ENCODE results near the gene KLHL22. TPM values are rescaled to one million over a fixed set of nuclear protein-coding genes. Genes with fewer than 3 reads are reported as not detected.

Gene KLHL22
- total RNA-seq, 1 donor from 2014 or later, result 14.3 TPM

GRCh38 chr22:20503816-20504215 lies 8.2 kb upstream of the KLHL22 start:
- peaks cover 5% of the 10 kb centered on the region for H3F3A ChIP-seq (ENCODE audit: low read depth)
- peaks cover 13% of the 10 kb centered on the region for H3K79me2 ChIP-seq (ENCODE audit: low read depth)
- H3K4me1 ChIP-seq, result peaks cover 6% of the 10 kb centered on the region
- peak overlapping the region; percentile 37 for H3K27ac Mint-ChIP-seq
- no peaks in the 10 kb centered on the region for H3K9me3 Mint-ChIP-seq
- H3K4me1 Mint-ChIP-seq, result peaks cover 14% of the 10 kb centered on the region
- peak overlapping the region; percentile 27 for H3K4me3 Mint-ChIP-seq
- no peak overlapping the region for H3K27ac ChIP-seq
- H2AFZ ChIP-seq (replicated peaks), result no peak overlapping the region
- no peaks in the 10 kb centered on the region for H3K27me3 ChIP-seq
- no peak overlapping the region for H3K4me2 ChIP-seq
- no peak overlapping the region for H3K9ac ChIP-seq
- peaks cover 7% of the 10 kb centered on the region for H4K20me1 ChIP-seq (ENCODE audit: low read depth)
- no peaks in the 10 kb centered on the region for H3K9me3 ChIP-seq (ENCODE audit: low read depth)
- DNase-seq (ENCODE audit: low spot score), result no peak
- TF ChIP-seq EZH2 (IDR thresholded peaks at IDR 0.05) (no peak), CTCF (IDR thresholded peaks at IDR 0.05) (no peak), EZH2phosphoT487 (IDR thresholded peaks at IDR 0.05) (no peak)
- peaks cover 10% of the 10 kb centered on the region for H3K36me3 Mint-ChIP-seq
- no peak overlapping the region for H3K4me3 ChIP-seq
- H3K36me3 ChIP-seq, result no peaks in the 10 kb centered on the region
- H3K27me3 Mint-ChIP-seq (ENCODE audit: insufficient read depth, low read depth), result peaks cover 2% of the 10 kb centered on the region

- peaks cover 9% of the 10 kb centered on the region for H3K4me1 ChIP-seq
- Mint-ChIP-seq H3K4me3 (no peak overlapping the region), H3K9me3 (no peaks in the 10 kb centered on the region), H3K27me3 (ENCODE audit: insufficient read depth, low read depth) (peaks cover 2% of the 10 kb centered on the region), H3K27ac (no peak overlapping the region), H3K36me3 (peaks cover 13% of the 10 kb centered on the region), H3K4me1 (peaks cover 12% of the 10 kb centered on the region)
- DNase-seq (ENCODE audit: low spot score), result no peak
- H3K4me3 ChIP-seq, result no peak overlapping the region
- peaks cover 16% of the 10 kb centered on the region for H3K79me2 ChIP-seq (ENCODE audit: low read depth)
- H3K27me3 ChIP-seq, result peaks cover 4% of the 10 kb centered on the region
- no peak overlapping the region for H3K4me2 ChIP-seq
- peaks cover 6% of the 10 kb centered on the region for H3F3A ChIP-seq (ENCODE audit: low read depth)
- H2AFZ ChIP-seq (replicated peaks), result no peak overlapping the region
- no peak overlapping the region for H3K9ac ChIP-seq
- TF ChIP-seq CTCF (IDR thresholded peaks at IDR 0.05) (no peak), EZH2 (IDR thresholded peaks at IDR 0.05) (no peak), EZH2phosphoT487 (IDR thresholded peaks at IDR 0.05) (no peak)
- H3K36me3 ChIP-seq, result no peaks in the 10 kb centered on the region
- no peak overlapping the region for H3K27ac ChIP-seq
- H4K20me1 ChIP-seq (ENCODE audit: low read depth), result peaks cover 5% of the 10 kb centered on the region
- no peaks in the 10 kb centered on the region for H3K9me3 ChIP-seq (ENCODE audit: low read depth)
These were observed 4.2 kb upstream of the KLHL22 start for GRCh38 chr22:20499769-20500168.

GRCh38 chr22:20498913-20499312 lies 3.3 kb upstream of the KLHL22 start:
- H4K20me1 ChIP-seq (ENCODE audit: low read depth), result peaks cover 13% of the 10 kb centered on the region
- H3F3A ChIP-seq (ENCODE audit: low read depth), result peaks cover 6% of the 10 kb centered on the region
- peaks cover 25% of the 10 kb centered on the region for H3K79me2 ChIP-seq (ENCODE audit: low read depth)
- no peak overlapping the region for H3K4me3 ChIP-seq
- peaks cover 13% of the 10 kb centered on the region for H3K27me3 ChIP-seq
- H3K4me1 ChIP-seq, result peaks cover 16% of the 10 kb centered on the region
- peaks cover 13% of the 10 kb centered on the region for H3K36me3 Mint-ChIP-seq
- no peaks in the 10 kb centered on the region for H3K9me3 Mint-ChIP-seq
- TF ChIP-seq EZH2 (IDR thresholded peaks at IDR 0.05) (no peak), EZH2phosphoT487 (IDR thresholded peaks at IDR 0.05) (no peak), CTCF (IDR thresholded peaks at IDR 0.05) (no peak)
- no peak overlapping the region for H3K27ac ChIP-seq
- no peak overlapping the region for H3K4me3 Mint-ChIP-seq
- no peaks in the 10 kb centered on the region for H3K9me3 ChIP-seq (ENCODE audit: low read depth)
- no peak overlapping the region for H2AFZ ChIP-seq (replicated peaks)
- no peak overlapping the region for H3K27ac Mint-ChIP-seq
- peaks cover 16% of the 10 kb centered on the region for H3K4me1 Mint-ChIP-seq
- no peaks in the 10 kb centered on the region for H3K27me3 Mint-ChIP-seq (ENCODE audit: insufficient read depth, low read depth)
- no peaks in the 10 kb centered on the region for H3K36me3 ChIP-seq
- H3K4me2 ChIP-seq, result no peak overlapping the region
- H3K9ac ChIP-seq, result no peak overlapping the region
- DNase-seq (ENCODE audit: low spot score), result no peak
